Esophagus squamous epithelium (tissue), 4 donors: ENCODE data around the gene CHD1L.

Experiments used
- CTCF ChIP-seq, 6 experiments: fragments of 450-650 bp in 4 of 6; fragments of 200-600 bp in 2 of 6; sonication (generic) in 2 of 6; IDR thresholded peaks; one replicate each; pipeline ENCODE4 v1.5.1; 2016 to 2019; ENCODE audit warnings: antibody characterized with exemption in 6 of 6, mild to moderate bottlenecking in 4 of 6, moderate library complexity in 4 of 6
- POLR2A ChIP-seq, 4 donors: fragments of 450-650 bp; IDR thresholded peaks; one replicate each; pipeline ENCODE4 v1.6.1; 2017; ENCODE audit warnings: antibody characterized with exemption in 4 of 4, mild to moderate bottlenecking in 4 of 4, moderate library complexity in 3 of 4

- TF ChIP-seq CTCF (IDR thresholded peaks at IDR 0.05) (no peak), POLR2A (IDR thresholded peaks at IDR 0.05) (no peak)
Measured at GRCh38 chr1:147246044-147246690, 3.7 kb downstream of the CHD1L start.
